Measurements from ENCODE around the gene CLSTN2.

Gene CLSTN2

DNA sequence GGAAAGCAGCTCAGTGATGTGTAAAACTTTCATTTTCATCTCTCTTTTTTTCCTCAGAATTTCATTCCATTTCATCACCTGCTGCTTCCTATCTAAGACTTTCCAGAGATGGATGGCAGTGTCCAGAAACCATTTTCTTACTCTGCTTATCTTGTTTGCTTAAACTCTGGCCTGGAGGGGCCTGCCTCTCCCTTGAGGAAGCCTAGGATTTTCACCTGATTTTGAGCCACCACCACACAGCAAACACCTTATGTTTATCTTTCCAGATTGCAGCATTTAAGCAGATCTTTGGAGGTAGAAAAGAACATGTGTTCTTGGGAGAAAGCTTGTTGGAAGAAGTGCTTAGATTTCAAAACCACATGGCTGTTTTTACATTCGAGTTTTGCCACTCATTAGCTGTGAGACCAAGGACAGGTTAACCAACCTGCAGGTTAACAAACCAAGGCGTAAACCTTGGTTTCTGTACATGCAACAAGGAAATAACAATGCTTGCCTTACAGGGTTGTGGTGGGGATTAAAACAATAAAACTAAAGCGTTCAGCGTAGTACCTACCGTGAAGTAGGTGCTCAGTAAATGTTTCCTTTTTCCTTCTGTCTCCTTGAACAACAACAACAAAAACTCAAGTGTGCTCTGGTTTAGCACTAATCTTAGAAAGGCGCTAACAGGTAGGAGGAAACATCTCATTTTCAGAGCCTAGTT lies 120.3 kb downstream of the CLSTN2 start:
- no peak for DNase-seq

DNA sequence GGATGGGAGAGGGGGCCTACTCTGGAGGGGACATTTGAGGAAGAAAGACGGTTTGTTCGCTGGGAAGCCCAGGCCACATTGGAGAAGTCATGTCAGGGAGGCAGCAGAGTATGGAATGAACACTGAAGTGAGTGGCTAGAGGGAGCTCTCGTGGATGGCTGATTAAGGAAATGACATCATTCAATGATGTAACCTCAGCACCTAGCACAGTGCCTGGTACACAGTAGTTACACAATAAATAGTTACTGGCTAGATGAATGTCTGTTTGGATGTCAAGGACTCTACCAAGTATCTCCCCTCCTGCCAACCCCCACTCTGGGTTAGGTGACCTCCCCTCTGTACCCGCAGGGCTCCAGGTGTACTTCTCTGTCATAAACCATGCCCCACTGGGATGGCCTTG lies 121.1 kb downstream of the CLSTN2 start:
- DNase-seq, result no peak

DNA sequence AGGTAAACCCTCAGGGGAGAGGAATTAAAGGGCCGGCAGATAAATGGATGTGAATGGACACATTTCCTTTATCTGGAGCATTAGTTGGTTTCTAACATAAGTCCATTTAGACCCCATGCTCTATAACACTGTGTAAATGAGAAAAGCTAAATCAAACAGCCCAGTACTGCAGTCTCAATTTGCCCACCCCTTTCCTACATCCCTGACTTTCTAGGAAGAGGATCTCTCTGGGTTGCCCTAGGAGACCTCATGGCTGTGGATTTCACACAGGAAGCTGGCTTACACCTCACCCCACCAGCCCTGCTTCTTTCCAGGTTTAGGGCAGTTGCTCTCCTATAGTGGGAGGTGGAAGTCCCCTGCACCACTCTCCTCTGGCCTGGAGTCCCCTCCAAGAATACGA lies 126.2 kb downstream of the CLSTN2 start:
- no peak for DNase-seq

DNA sequence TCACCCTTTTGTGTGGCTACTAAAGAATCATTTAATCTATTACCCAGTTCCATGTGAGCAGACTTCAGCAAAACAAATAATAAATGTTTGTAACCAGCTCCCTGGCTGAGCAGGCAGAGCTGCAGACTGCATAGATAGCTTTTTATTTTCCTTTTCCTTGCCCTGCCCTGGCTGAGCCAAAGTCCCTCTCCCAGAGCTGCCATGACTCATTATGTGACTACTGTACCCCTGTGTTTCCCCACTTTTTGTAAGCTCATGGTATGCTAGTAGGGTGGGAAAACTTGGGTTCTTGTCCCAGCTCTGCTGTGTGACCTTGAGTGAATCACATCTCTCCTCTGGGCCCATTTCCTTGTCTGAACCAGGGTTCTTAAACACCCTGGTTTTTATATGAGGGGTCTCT lies 127.5 kb downstream of the CLSTN2 start:
- DNase-seq, result no peak

DNA sequence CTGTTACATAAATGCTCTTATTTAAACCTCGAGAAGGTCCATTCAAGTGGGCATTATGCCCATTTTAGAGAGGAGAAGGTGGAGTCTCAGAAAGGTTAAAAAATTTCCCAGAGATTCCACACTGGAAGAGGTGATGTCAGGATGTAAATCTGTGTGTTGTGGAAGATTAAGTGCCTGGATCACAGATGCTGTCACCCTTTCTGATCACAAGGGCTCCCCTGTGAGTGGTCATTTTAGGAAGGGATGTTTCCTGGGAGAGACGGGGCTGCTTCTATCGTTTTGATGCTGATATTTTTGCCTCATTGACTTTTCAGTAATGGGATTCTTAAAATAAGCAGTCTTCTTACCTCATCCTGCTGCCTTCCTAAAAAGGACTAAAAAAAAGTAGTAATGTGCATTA lies 132.5 kb downstream of the CLSTN2 start:
- no peak for DNase-seq

DNA sequence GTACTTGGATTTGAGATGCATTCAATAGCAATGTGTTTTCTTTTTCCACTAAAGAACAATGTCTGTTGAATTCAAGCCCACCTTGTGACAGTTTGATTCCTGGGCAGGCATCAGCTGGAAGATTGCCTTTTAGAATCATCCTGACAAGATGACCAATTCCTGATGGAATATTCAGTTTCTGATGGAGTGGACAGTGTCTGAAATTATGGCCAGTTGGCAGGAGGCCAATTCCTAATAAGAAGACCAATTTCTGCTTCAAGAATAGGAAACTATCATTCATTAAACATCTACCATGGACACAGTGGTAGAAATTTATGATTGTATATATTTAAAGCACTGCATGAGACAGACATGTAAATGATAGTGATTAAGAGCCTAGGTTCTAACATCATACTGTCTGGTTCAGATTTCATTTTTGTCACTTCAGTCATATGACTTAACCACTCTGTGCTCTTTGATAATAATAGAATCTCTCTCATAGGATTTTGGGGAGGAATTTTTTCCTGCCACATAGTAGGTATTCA lies 133.6 kb downstream of the CLSTN2 start:
- DNase-seq, result no peak

DNA sequence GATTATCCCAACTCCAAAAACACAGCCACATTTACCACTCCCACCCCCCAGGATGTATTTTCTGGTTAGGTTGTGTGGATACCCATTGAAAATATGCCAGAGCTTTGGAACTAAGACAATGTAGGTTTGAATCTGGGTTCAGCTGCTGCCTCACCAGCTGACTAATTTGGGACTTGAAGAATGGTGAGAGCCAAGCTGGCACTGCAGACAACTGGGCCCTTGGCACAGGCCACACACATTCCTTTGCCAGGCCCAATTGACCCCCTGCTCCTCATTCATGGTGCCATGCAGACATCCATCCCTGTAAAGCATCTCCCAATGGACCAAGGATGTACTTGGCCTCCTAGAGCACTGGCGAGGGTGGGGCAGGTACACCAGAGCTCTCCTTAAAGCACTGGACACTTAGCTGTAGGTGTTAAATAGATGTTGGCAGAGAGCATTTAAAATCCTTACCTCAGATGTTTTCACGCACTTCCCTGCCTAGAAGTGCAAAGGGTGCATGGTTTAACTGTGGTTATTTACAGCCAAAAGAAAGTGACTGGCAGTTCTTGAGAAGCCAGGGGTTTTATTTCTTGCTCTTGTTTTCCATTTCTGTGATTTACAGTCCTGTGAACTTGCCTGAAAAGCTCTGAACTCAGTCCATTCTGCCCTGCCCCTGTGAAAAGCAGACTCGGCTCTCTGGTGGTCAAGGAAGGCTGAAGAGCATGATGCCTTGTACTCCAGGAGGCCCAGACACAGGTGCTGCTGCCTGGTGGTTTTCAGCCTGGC lies 138.5 kb downstream of the CLSTN2 start:
- no peak for DNase-seq

DNA sequence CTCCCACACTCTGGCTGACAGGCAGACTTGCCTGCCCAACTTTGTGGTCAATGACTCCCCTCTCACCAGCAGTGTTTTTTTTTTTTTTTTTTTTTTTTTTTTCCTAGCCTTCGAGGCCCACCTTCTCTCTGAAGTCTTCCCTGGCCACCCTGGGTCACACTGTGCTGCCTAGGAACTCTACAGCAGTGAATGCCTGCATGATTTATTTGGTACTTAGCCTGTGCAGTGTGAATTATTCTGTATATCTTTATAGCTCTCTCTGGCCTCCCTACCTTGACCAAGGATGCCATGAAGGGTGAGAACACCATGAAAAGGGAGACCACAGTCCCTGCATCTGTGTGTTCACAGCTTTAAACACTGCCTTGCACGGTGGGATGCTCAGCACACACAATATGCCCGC lies 141.6 kb downstream of the CLSTN2 start:
- DNase-seq, result no peak

DNA sequence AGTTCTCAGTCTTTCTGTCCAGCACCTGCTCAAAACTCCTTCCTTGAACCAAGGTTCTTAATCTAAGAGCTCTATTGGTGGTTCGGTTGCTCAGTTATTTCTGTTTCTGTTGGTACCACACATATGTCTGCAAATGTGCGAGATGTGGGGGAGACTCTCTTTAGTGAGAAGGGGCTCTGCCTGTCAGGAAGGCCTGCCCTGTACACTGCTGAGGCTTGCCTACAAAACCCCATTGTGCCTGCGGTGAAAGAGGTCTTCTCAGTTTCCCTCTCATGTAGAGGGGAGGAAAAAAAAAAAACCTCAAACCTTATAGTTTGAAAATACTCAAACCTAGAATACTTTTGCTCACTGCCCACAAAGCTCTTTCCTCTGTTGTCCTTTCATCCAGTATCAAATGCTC lies 142.4 kb downstream of the CLSTN2 start:
- DNase-seq, result no peak

DNA sequence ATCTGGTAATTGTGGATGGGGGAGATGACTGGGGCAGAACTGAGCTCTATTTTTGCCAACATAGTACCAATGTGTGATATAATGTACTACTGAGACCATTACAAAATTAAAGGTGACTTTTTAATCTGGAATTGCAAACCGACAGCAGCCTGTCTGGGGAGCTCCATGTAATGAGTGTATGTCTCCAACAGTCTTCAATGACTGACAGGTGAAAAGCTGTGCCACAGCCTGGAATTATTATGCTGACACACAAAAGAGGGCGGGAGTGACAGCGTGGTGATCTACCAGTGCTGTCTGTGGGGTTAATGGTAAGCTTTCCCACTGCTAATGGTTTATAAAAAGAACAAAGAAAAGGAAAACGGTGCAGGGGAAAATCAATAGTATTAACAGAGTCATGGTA lies 143.4 kb downstream of the CLSTN2 start:
- DNase-seq, result no peak

DNA sequence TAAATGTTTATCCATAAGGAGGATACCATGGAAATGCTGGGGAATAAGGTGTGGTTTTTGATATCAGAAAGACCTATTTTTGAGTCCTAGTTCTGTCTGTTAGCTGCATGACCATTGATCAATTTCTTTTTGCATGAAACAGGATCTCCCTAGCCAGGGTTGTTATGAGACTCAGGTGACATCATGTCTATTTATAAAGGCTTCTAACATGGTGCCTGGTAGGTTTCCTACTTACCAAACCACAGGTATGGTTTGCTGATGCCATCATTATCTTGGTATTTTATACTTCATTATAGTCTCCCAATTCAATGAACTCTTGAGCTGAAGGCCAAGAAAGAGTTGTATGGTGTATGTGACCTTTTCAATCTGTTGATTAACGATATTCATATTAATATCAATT lies 144.0 kb downstream of the CLSTN2 start:
- no peak for DNase-seq

DNA sequence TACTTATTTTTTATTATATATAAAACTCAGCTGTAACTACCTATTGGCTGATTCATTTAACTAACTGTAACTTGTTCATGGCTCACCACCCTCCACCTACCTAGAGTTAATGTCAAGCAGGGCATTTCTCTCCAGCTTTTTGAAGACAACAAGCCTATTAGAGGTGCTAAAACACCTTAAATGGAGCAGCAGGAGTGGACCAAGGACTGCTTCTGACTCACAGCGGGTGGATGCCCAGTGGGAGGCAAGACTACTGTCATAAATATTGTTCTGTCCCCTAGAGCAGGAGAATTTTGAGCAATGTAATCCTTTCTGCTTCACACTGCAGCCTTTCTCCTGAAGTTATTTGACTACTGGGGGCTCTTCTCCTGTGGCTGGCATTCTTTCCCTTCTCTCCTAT lies 146.9 kb downstream of the CLSTN2 start:
- no peak for DNase-seq

DNA sequence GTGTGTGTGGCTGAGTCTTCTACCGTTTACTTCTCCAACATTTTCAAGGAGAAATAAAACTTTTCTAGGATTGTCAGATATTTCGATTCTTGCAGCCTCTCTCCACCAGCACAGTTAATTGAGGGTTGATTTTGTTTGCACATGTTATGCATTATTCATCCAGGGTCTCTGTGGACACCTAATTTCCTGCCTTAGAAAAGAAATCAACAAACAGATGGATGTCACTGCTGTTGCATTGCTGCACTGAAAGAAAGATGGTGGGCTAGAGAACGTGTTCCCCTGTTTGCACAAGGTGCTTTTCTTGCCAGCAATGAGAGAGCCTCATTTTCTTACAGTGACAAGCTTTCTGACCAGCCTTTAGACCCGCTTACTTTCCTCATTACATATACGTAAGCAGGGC lies 150.0 kb downstream of the CLSTN2 start:
- no peak for DNase-seq

DNA sequence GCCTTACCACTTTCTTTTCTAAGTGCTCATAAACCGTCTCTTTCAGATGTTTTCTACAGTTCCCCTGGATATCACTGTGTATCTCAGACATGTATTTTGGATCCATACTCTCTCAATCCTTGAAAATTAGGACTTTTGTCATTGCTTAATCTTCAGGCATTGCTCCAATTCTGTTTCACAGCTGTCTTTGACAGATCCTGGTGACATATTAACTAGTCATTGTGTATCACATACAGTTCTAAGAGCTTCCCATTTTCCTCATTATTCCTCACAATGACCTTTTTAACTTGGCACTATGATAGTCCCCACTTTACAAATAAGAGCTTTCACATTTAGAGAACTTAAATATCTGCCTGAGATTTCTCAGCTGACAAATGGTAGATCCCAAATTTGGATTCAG lies 151.7 kb downstream of the CLSTN2 start:
- DNase-seq, result no peak

DNA sequence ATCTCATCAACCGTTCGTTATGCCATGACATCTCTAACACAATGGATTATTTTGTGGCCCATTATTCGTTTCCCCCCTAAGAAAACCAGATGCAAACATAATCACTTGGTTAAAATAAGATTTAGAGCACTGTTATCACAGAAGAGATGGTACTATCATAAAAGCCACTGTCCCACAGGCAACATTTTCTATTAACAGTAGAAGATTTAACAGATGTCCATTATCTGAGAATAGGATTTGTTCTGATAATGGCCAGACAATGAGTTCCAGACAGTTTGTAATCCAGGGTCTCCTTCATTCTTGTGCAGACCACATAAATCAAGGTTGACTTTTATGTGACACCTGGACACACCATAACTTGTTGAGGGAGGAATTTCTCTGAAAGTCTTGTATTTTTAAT lies 153.1 kb downstream of the CLSTN2 start:
- DNase-seq, result no peak

DNA sequence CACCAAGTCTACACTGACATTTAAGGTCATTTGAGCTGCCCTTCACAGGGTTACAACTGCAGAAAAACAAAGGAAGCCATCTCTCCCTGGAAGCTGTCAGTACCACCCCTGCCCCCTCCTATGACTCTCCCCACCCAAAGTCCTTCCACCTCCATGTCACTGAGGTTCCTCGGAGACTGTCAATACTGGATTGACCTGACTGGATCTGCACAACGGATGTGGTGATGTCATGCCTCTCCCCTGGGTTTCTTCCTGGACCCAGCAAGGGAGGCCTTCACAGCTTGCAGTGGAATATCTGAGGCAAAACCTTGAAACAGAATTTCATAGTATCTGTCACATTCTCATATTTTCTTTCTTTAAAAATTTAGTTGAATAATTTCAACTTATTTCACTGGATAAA lies 153.5 kb downstream of the CLSTN2 start:
- DNase-seq, result no peak

DNA sequence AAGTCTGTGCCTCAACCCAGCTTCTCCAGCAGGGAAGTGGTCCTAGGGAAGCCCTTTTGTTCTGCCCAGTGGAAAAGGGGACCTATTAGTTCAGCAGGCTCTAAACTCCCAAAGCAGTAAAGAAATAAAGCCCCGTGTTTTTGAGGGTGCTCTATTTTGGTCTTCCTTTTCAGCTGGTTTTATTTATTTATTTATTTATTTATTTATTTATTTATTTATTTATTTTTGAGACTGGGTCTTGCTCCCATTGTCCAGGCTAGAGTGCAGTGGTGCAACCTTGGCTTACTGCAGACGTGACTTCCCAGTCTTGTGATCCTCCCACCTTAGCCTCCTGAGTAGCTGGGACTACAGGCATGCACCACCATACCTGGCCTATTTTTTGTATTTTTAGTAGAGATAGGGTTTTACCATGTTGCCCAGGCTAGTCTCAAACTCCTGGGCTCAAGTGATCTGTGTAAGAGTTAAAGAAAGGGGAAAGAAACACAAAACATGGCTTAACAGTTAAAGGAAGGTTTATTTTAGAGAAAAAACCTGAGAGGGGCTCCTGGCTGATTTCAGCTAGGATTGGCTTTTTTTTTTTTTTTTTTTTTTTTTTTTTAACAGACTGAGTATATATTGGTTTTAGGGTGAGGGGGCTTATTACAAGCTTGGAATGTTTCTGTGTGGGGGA lies 154.6 kb downstream of the CLSTN2 start:
- DNase-seq, result no peak

DNA sequence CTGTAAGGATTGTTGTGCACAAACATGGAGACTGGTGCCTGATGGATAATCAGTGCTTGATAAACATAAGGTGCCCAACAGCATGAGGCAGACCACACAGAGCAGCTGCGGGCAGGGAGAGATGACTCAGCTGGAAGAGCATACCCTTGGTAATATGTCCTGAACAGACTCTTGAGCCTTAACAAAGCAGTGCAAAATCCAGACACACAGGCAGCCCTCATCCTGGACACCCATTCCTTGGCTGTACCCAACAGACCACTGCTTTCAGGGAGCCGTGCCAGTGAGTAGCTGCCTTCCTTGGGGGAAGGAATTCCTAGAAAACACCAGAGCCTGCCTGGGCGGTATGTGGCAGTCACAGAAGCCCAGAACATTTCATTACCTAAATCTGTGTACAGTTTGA lies 156.2 kb downstream of the CLSTN2 start:
- no peak for DNase-seq

DNA sequence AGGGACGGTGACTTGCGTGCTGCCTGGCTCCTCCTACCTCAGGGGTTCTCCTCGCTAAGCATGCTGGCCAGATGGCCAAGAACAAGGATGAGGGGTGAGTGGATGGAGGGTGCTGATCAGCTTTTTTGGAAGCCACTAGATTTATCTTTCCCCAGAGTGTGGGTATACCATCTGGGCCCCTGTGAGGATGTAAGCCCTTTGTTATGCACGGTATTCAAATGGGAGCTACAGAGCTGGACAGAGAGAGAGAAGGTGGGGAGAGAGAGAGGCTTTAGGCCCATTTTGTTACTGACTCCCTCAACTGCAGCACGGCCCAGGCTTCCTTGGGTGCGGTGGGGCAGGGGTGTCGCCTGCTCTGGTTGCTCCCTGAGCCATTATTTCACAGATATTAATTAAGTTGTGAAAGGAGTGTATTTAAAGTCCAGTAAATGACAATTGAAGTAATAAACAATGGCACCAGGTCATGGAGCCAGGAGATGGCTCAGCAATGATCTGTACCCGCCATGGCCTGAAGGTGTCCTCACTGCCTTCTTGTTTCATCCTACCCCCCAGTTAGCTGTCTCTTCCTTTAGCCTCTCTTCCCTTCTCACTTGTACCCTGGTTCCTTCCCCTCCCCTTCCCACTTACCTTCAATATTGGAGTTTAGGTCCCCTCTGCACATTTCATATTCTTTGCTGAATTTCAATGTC lies 158.0 kb downstream of the CLSTN2 start:
- no peak for DNase-seq

DNA sequence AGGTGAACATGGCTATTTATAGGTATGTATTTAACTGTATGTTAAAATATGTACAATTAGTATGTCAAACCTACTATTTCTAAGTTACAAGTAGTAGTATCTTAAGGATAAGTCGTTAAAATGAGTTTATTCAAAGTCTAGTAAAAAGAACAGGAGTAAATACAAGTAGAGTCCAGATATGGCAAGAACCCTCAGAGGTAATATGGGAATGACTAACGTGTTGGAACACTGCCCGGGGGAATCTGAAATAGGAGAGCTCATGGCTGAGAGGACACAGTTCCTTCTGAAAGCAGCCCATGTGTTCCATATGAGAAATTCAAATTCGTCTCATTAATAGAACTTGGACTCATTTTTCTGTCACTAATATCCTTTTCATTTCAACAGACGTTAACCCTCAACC lies 158.8 kb downstream of the CLSTN2 start:
- DNase-seq, result peak; percentile 14

DNA sequence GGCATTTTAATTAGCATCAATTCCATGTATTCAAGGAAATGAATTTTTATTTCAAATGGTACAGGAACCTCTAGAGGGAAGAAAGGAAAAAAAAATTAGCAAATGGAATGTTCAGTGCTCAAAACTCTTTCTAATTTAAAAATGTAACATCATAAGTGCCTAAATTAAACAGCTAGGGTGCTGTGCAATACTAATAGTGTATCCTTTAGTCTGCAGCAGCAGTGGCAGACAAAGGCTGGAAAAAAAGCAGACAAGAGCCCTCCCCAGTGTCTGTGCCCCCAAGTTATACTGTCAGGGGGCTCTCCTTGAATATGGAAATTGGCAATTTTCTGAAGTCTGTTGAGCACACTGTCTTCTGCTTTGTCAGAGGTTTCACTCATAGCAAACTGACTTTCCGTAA lies 159.5 kb downstream of the CLSTN2 start:
- no peak for DNase-seq

DNA sequence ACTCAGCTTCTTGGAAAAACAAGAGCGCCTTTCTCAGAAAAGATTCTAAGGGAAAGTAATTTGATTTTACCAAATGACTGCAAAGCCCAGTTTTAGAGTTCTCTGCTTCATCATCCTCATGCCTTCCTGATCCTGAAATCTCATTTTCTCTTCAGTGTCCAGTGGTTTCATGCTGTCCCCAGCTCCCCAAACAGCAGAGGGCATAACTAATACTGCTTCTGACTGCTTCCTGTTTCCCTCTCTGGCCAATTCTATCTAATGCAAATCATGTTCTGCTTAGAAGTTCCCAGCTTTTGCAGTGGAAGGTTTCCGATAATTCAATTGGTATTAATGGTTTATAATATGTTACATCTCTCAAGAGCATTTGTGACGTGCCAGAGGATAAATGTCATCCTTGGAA lies 161.1 kb downstream of the CLSTN2 start:
- DNase-seq, result no peak

DNA sequence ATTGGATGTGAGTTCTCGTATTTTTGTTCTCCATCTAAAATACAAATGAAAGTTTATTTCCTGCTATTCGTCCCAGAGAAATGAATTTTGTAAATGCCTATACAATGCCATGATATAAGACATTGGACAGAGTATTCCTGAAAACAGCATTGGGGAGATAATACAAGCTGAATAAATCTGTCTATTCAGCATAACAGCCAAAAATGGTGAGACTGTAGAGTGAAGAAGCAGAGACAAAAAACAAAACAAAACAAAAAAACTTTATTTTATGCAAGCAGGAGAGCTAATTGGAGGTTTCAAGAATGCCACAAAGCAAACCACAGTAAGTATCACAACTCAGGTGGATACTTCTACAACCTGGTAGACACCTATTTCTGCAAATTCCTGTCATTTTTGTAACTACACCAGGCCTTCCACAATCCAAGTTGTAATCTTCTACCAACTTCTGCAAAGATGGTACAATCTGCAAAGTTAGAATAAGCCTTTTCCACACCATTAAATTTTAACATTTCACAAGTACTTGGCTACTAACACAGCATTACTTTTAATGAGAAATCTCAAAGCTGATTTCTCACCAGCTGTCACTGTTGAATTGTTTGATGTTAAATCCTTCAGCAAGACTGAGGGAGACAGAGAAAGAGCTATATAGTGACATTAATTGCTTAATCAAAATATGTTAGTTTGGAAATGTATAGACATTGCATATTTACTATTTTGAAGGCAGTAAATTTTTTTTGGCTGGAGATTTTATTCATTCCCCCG lies 163.1 kb downstream of the CLSTN2 start:
- no peak for DNase-seq
